Breast epithelium (tissue), 3 donors: ENCODE results near the gene SMARCA4.
"Not testable (repeated sequence)": the region's sequence is repeated elsewhere in the genome, so short reads cannot be mapped to it uniquely, and the experiment has no call there.

Source experiments
- CTCF ChIP-seq, 3 donors: fragments of 450-650 bp; IDR thresholded peaks; one replicate each; pipeline ENCODE4 v1.5.1; 2016 to 2017; ENCODE audit warnings: antibody characterized with exemption in 3 of 3, mild to moderate bottlenecking in 3 of 3, moderate library complexity in 3 of 3
- POLR2A ChIP-seq: fragments of 450-650 bp; IDR thresholded peaks from one replicate; pipeline ENCODE4 v1.6.1; 2016; ENCODE audit warnings: antibody characterized with exemption, mild to moderate bottlenecking, moderate library complexity

DNA sequence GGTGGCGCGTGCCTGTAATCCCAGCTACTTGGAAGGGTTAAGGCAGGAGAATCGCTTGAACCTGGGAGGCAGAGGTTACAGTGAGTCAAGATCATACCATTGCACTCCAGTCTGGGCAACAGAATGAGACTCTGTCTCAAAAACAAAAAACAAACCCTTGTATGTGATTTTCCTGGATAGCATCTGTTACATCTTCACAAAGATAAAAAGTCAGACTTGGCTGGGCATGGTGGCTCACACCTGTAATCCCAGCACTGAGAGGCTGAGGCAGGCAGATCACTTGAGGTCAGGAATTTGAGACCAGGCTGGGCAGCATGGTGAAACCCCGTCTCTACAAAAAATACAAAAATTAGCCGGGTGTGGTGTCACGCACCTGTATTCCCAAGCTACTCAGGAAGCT is 136.5 kb downstream of the SMARCA4 start:
- TF ChIP-seq CTCF (IDR thresholded peaks at IDR 0.05); POLR2A: not testable (repeated sequence)
